22Rv1 (cell line): Measurements from ENCODE around the gene PPM1B.

Experiments
- ZFX ChIP-seq: fragments of 450-650 bp; IDR thresholded peaks from 2 replicates; pipeline ENCODE4 v1.6.1; 2017; ENCODE audit warnings: antibody characterized with exemption, borderline replicate concordance
- TF ChIP-seq, protein P1 (sequence below): fragments of 450-650 bp; IDR thresholded peaks from 2 replicates; pipeline ENCODE4 v1.5.1; 2017; ENCODE audit warnings: mild to moderate bottlenecking

DNA sequence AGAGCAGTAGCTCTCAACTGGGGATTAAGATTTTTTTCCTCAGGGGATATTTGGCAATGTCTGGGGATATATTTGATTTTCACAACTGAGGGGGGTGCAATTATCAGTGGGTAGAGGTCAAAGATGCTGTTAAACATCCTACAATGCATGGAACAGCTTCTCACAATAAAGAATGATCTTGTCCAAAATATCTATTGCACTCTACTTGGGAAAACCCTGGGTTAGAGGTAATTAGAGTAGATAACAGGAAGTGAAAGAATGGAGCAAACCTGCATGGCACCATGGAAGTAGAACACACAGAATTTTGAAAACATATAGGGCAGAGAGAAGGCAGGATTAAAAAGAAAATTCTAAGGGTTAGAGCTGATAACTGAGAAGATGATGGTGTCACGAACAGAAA lies 26.4 kb upstream of the PPM1B start:
- TF ChIP-seq, protein P1, sequence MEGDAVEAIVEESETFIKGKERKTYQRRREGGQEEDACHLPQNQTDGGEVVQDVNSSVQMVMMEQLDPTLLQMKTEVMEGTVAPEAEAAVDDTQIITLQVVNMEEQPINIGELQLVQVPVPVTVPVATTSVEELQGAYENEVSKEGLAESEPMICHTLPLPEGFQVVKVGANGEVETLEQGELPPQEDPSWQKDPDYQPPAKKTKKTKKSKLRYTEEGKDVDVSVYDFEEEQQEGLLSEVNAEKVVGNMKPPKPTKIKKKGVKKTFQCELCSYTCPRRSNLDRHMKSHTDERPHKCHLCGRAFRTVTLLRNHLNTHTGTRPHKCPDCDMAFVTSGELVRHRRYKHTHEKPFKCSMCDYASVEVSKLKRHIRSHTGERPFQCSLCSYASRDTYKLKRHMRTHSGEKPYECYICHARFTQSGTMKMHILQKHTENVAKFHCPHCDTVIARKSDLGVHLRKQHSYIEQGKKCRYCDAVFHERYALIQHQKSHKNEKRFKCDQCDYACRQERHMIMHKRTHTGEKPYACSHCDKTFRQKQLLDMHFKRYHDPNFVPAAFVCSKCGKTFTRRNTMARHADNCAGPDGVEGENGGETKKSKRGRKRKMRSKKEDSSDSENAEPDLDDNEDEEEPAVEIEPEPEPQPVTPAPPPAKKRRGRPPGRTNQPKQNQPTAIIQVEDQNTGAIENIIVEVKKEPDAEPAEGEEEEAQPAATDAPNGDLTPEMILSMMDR: no peak
- TF ChIP-seq ZFX: no peak
